Measurements from ENCODE around the gene GIPC3.

Gene GIPC3

DNA sequence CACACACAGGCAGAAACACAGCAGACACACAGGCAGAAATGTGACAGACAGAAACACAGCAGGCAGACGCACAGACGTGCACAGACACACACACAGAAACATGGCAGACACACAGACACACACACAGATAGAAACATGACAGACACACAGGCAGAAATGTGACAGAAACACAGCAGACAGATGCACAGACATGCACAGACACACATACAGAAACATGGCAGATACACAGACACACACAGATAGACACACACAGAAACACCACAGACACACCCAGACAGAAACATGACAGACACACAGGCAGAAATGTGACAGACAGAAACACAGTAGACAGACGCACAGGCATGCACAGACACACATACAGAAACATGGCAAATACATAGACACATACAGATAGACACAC lies 20.1 kb downstream of the GIPC3 start:
- DNase-seq (ENCODE audit: low spot score) = no peak

DNA sequence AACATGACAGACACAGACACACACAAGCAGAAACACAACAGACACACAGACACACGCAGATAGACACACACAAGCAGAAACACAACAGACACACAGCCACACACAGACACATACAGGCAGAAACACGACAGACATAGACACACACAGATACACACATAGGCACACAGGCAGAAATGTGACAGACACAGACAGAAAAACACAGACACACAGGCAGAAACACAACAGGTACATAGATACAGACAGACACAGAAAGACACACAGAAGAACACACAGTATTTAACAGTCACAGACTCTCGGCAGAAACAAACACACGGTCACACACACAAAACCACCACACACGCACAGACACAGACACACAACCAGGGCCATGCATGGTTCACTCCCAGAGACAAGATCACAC lies 20.5 kb downstream of the GIPC3 start:
- DNase-seq (ENCODE audit: low spot score) = no peak

DNA sequence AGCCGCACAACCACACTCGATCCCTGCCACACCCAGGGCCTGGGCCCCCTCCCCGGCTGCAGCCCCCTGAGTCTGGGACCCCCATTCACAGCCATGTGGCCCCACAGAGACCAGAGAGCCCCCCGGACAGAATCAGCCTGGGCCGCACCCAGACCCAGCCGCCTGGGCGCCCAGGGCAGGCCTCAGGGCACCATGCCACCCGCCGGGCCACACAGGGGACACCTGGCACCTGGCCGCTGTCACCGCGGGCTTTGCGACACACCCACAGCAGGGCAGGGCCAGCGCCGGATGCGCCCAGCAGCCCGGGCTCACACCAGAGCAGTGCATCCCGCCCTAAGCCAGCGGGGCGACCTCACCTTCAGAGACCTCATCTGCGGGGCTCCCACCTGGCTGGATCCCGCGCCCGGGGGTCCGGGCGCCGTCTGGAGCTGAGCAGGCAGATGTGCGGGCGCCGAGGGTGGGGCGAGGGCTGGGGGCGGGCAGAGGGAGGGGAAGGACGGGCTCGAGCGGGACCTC lies 21.0 kb downstream of the GIPC3 start:
- no peak for DNase-seq (ENCODE audit: low spot score)

DNA sequence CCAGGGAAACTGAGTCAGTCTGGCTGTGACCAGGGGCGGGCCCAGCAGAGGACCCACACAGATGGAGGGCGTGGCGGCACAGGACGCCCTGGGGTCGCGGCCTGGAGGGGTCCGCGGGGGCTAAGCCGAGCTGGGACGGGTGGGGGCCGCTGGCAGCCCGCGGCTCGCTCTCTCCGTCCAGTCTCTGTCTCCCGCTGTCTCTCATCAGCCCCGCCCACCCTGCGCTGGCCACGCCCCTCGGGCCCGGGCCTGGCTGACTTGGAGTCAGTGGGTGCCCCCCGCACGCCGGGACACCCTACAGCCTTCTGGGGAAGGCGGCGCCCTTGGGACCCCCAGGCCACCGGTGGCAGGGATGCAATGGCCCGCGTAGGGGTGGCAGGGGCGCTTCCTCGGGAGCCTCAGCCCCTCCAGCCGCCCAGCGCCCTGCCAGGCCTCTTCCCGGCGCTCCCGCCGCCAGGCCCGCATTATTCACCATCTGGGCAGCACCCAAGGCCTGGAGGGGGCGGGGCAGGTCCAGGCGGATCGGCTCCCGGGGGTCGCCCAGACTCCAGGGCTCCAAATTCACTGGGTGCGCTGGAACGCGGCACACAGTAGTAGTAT lies 21.5 kb downstream of the GIPC3 start, which contains the start of gene TBXA2R:
Gene TBXA2R, minus strand, starts transcription at position 186 of the 600 bp plus-strand sequence. CDS start 6,241 bp downstream, outside the sequence.
- DNase-seq (ENCODE audit: low spot score) = peak; percentile 7

DNA sequence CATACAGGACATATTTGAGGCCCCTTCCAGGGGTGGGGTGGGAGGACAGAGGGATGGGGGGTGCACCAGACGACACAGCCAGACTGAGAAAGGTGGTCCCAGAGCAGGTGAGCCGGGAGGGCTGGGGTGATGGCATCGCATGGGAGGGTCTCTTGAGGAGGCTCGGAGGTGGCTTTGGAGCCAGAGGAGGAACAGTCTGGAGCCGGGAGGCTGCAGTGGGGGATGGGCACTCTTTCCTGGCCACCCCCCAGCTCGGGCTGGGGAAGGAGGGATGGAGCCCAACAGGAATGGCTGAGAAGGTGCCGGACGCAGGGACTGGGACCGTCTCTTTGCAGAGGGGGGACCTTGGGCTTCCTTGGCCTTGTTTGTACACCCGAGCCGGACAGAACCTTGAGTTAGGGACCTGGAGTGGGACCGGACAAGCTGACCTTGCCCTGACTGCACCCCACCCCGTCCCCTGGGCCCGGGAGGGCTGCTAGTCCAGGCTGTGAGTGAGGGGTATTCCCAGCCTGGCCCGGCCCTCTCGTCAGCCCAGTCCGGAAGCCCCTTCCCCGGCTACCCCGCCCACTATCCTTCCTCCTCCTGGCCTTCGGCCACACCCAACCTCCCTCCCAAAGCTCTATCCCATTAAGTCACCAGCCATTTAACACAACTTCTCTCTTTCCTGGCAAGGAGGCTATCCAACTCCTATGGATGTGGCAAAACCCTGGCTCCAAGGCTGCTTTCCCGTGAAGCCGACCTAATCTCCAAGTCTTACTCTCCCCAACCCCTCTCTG lies 22.2 kb downstream of the GIPC3 start:
- no peak for DNase-seq (ENCODE audit: low spot score)

GRCh38 chr19:3608079-3608641 lies 22.9 kb downstream of the GIPC3 start:
- DNase-seq (ENCODE audit: low spot score) = no peak

DNA sequence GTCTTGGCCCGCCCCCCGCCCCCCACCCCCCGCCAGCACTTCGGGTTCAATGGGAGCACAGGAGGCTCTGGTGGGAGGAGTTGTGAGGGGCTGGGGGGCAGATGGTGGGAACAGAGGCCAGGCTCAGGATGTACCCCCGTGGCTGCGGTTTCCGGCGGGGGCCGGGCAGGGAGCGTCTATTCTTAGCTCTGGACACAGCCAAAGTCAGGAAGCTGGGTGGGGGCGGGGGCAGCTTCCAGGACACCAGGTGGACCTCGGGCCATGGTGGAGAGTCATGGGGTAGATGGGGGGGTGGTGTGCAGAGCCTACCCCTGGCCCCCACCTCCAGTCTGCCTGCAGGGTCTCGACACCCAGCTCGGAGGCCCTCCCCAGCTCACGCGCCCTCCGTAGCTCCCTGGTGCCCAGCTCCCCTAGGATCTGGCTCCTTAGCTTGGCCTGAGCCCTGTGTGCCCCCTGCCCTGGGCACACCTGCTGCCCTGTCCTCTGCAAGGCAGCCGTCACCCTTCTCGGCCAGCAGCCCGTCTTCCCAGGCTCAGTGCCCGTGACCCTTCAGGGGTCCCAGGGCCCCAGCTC lies 23.6 kb downstream of the GIPC3 start:
- DNase-seq (ENCODE audit: low spot score) = no peak

DNA sequence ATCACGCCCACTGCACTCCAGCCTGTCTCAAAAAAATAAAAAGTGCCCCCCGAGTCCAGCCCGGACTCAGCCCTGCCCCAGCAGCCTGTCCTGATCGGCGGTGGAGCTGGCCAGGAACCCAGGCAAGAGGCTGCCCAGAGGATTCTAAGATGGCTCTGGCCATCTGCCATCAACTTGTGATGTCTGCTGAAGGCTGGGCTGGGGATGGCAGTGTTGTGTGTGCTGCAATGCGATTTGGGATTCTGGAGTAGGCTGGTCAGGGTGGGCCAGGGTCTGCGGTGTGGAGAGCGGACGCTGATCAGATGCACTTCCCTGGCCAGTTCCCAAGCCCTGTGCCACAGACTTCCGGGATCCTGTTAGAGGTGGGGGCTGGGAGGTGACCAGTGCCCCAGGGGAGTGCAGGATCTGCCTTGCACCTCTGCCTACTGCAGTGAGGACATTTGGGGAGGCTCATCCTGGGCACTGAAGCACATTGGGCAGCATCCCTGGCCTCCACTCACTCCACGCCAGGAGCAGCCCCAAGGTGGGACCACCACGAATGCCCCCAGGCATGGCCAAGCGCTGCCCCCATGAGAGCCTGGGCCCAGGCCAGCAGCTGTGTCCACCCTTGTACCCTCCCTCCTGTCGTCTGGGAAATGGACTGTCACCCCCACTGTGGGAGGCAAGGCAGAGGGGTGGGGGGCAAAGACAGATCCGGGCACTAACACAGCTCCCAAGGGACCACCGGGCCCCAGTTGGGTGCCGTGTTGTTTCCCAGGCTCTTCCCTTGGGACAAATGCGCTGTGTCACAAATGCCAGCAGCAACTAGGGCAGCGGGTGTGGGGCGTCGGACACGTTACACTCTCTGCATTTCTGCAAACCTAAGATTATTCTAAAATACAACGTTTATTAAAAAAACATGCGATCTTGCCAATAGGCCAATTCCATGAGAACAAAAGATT lies 24.8 kb downstream of the GIPC3 start:
- DNase-seq (ENCODE audit: low spot score) = no peak

DNA sequence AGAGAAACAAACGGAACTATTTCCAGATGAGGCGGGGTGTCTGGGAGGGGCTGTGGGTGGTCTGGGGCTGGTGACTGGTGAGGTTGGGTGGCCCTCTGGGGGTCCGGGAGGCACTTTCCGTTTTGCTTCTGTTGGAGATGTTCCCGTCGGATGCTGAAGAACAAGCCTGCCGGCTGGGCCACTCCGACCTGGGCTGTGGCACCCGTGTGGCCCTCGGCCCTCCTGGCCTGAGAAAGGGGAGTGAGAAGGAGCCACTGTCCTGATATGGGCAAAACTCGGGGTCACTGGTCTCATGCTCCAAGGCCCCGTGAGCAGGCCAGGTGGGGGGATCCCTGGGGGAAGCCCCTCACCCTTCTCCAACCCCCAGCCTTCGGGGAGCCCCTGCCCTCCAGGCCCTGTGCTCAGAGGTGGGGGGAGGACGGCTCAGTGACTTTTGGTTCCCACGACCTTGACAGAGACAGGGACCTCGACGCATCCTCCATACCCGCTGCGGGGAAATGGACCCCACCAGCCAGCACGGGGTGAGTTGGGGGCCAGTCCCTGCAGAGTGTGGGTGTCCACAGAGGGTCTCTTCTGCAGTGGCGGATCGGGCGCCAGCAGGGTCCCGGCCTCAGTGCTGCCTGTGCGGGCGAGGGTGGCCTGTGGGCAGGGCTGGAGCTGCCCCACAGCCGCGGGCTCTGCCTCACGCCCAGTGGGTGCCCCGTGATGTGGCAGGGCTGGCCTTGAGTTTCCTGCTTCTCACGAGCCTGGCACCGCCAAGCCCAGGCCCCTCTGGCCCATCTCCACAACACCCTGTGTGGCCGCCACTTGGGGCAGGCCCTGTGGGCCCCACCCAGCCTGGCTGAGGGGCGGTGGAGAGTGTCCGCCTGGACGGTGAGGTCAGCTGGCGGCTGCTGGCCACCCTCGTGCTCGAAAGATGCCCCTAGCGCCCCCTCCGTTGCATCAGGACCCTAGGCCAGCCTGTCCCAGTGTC lies 25.8 kb downstream of the GIPC3 start:
- no peak for DNase-seq (ENCODE audit: low spot score)

GRCh38 chr19:3611841-3612240 lies 26.6 kb downstream of the GIPC3 start:
- no peak for DNase-seq (ENCODE audit: low spot score)

DNA sequence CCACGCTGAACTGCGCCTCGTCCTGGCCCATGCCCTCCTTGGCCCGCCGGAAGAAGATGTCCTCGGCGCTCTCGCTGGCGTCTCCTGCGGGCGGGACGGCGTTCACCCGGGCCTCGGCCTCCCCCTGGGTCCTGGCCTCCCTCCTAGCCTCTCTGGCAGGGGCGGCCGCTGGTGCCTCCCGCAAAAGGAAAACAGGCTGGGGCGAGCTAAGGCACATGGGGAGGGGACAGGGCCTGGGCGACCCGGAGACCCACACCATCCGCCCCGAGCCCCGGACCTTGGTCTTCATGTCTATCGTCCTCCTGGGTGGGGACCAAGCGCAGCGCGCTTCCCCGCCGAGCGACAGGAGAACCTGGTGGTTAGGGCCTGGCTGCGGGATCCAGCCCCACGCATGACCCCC lies 27.1 kb downstream of the GIPC3 start:
- DNase-seq (ENCODE audit: low spot score) = no peak

DNA sequence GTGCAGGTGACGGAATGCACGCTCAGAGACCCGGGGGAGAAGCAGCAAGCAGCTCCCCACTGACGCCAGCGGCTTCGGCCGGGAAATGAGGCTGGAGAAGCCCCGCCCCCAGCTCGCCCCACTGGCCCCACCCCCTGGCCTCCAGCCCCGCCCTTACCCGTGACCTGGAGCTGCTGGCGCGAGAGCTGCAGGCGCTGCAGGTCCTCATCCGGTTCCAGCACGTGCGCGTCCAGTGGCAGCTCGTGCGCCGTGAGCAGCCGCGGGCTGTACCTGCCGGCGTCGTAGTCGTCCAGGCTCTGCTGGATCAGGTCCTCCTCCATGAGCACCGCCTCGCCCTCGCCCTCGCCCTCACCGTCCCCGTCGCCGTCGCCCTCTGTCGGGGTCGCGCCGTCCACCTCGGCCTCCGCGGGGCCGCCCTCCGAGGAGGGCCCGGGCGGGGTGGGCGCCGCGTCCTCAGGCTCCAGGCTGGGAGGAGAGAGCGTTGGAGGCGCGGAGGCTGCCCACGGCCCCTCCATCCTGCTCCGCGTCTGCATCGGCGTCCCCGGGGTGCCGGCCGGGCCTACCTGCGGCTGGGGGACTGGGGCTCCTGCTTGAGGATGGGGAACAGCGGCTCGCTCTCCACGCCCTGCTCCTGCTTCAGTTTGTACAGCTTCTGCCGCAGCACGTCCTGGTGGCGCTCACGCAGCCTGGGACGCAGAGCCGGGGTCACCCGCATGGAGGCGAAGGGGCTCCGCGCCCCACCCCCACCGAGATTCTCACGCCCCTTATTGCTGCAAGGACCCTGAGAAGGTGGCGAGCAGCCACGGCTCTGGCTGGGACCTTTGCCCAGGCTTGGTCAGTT lies 27.8 kb downstream of the GIPC3 start:
- no peak for DNase-seq (ENCODE audit: low spot score)

DNA sequence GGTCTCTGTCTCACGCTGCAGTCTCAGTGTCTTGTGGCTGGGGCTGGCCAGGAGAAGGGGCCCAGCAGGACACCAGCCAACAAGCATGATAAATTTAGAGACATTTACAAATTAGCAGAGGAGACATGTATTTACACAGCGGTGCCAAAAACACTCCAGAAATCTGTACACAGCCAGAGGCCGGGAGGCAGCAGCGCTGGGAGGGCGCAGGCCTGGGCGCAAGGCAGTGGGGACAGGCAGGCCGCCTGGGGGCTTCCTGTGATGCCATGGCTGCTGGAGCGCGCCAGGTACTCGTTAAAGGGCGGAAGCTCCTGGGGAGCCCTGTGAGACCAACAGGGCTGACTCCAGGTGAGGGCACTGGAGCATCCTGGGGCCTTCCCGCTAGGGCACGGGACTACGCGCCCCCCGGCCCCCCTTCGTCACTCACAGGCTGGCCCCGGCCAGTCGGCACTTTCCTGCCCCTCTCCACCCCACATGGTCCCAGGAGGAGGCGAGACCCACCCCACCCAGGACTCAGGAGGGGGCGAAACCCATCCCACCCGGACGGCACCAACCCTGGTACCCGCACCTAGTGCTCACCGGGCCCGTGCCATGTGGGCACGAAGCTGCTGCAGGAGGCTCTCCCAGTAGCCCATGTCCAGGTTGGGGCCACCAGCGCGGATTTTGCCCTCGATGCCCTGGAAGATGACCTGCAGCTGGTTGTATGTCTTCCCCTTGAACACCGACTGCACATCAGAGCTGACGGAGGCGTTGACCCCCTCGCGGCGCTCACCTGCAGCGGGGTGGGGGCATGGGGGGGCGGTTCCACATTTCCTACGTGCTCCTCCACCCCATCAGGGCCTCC lies 28.8 kb downstream of the GIPC3 start:
- DNase-seq (ENCODE audit: low spot score) = no peak

DNA sequence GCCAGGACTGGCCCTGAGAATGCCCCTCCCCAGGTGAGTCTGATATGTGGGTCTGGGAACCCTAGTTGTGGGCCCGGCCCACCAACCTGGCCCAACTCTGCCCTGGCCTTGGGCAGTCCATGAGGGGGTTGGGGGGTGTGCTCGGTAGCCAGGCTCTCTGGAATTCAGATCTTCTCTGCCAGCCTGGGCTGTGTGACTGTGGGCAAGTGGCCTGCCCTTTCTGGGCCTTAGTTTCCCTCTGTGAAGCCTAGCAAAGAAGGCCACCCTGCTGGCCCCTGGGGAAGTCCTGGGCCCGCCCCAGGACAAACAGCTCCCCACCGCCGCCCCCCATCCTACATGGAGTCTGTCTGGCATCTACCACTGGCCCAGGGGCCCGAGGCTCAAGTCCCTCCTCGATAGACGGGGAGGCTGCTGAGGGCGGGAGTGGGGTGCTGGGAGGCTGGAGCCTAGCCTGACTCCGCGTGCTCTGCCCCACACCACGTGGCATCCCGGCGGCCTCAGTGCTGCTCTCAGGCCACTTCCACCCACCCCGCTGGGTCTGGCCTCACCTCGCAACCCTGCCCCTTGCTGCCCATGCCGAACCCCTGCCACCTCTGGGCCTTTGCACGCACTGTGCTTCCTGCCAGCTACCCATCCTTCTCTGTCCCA lies 29.7 kb downstream of the GIPC3 start:
- no peak for DNase-seq (ENCODE audit: low spot score)

- no peak for DNase-seq (ENCODE audit: low spot score)
These were observed 30.4 kb downstream of the GIPC3 start for GRCh38 chr19:3615524-3616135.

DNA sequence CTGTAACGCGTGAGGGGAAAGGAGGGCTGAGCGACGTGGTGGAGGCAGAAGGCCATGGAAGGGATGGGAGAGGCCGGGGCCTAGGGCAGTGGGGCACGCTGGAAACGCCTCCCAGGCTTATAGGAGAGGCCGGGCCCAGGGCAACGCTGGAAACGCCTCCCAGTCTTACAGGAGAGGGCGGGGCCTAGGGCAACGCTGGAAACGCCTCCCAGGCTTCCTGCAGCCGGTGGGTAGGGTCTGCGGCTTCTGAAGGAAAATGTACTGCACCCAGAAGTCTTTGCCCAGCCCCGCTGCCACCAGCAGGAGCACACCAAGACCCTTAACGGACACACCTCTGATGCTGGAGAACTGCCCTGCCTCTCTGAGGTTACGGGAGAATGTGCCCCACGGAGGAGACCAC lies 32.2 kb downstream of the GIPC3 start:
- no peak for DNase-seq (ENCODE audit: low spot score)

DNA sequence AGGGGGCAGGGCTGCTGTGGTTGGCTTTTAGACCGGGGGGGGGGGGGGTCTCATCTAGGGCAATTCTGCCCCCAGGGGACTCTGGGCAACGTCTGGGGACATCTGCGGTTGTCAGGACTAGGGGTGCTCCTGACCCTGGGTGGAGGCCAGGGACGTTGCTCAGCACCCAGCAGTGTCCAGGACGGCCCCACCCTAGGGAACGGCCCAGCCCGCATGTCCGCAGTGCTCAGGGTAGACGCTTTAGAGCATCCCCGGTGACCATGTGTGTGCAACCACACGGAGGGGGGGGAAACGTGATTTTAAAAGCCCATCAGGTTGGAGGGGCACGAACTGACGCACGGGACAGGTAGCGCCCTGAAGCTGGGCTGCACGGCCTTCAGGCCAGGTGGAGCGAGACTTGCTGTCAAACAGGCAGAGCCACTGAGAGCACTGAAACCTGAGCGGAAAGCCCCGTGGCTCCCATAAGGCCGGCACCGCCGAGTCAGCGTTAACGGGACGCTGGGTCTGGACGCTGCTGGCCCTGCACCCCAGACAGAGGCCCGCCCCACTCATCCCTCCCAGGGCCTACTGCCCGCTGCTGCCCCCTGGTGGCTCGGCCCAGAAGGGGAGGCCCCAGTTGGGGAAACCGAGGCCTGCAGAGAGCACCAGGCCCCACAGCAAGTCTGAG lies 33.0 kb downstream of the GIPC3 start:
- peak; percentile 60 for DNase-seq (ENCODE audit: low spot score)

All from hematopoietic multipotent progenitor cell treated with erythropoietin and hydrocortisone succinate and interleukin-3 and kit ligand, for 15 days (in vitro differentiated cells).